CD14-positive monocyte (primary cell): ENCODE data around the gene GPRIN3. TPM values are rescaled to one million over a fixed set of nuclear protein-coding genes. Genes with fewer than 3 reads are reported as not detected.
"Not testable (repeated sequence)": the region's sequence is repeated elsewhere in the genome, so short reads cannot be mapped to it uniquely, and the experiment has no call there.

Source experiments
- DNase-seq, 3 donors: peaks; one replicate each; pipeline ENCODE4 v3.0.0-alpha.2; 2011 to 2022
- H2AFZ ChIP-seq: 2 replicates; pipeline ENCODE4 v1.6.0; 2012; ENCODE audit warnings: mild to moderate bottlenecking, low read depth, low read length, inconsistent platforms; ENCODE audit not compliant: insufficient read depth, poor library complexity, severe bottlenecking
- H3K27ac ChIP-seq, 2 donors: 1 replicate in 1 of 2; 2 replicates in 1 of 2; pipeline ENCODE4 v1.5.1; 2012 to 2013; ENCODE audit warnings: low read length in 2 of 2, control low read depth in 1 of 2, inconsistent platforms in 1 of 2, low read depth in 1 of 2, mild to moderate bottlenecking in 1 of 2
- H3K27me3 ChIP-seq, 2 donors: one replicate each; pipeline versions ENCODE4 v1.6.0 to v1.6.1; 2011 to 2013; ENCODE audit warnings: low read length in 2 of 2; ENCODE audit not compliant: control insufficient read depth in 2 of 2, insufficient read depth in 2 of 2
- H3K36me3 ChIP-seq, 2 donors: replicated peaks in 1 of 2; 1 replicate in 1 of 2; 2 replicates in 1 of 2; pipeline versions ENCODE4 v1.5.1 to v1.6.1; 2012 to 2013; ENCODE audit warnings: low read length in 2 of 2, control low read depth in 1 of 2, inconsistent platforms in 1 of 2, mild to moderate bottlenecking in 1 of 2; ENCODE audit not compliant: insufficient read depth in 2 of 2, control insufficient read depth in 1 of 2
- H3K4me1 ChIP-seq, 2 donors: 1 replicate in 1 of 2; 2 replicates in 1 of 2; pipeline versions ENCODE4 v1.5.1 to v1.6.1; 2012 to 2013; ENCODE audit warnings: low read length in 2 of 2, control low read depth in 1 of 2, inconsistent platforms in 1 of 2, mild to moderate bottlenecking in 1 of 2, moderate library complexity in 1 of 2; ENCODE audit not compliant: insufficient read depth in 2 of 2, control insufficient read depth in 1 of 2
- H3K4me2 ChIP-seq: replicated peaks from 2 replicates; pipeline ENCODE3; 2012; ENCODE audit warnings: low read length, moderate library complexity, mild to moderate bottlenecking; ENCODE audit not compliant: poor library complexity, severe bottlenecking; ENCODE audit errors: extremely low read depth
- H3K4me3 ChIP-seq, 3 experiments: fragments of 200-600 bp in 1 of 3; sonication (generic) in 1 of 3; replicated peaks in 1 of 3; 1 replicate in 2 of 3; 2 replicates in 1 of 3; pipeline ENCODE4 v1.5.1; 2011 to 2013; ENCODE audit warnings: low read length in 3 of 3, mild to moderate bottlenecking in 3 of 3, control low read depth in 2 of 3, low read depth in 2 of 3, inconsistent platforms in 1 of 3, moderate library complexity in 1 of 3
- H3K79me2 ChIP-seq: 2 replicates; pipeline ENCODE4 v1.6.0; 2012; ENCODE audit warnings: mild to moderate bottlenecking, control low read depth, inconsistent platforms, low read length, moderate library complexity; ENCODE audit not compliant: insufficient read depth
- H3K9ac ChIP-seq: 2 replicates; pipeline ENCODE4 v1.6.0; 2017; ENCODE audit warnings: low read length, mild to moderate bottlenecking; ENCODE audit not compliant: insufficient read depth, poor library complexity, severe bottlenecking
- H3K9me3 ChIP-seq, 2 donors: replicated peaks in 1 of 2; 1 replicate in 1 of 2; 2 replicates in 1 of 2; pipeline versions ENCODE4 v1.5.1 to v1.6.1; 2012 to 2013; ENCODE audit warnings: low read length in 2 of 2, control low read depth in 1 of 2; ENCODE audit not compliant: control insufficient read depth in 1 of 2, insufficient read depth in 1 of 2
- H4K20me1 ChIP-seq: 2 replicates; pipeline ENCODE4 v1.6.0; 2012; ENCODE audit warnings: mild to moderate bottlenecking, low read length, control low read depth, moderate library complexity; ENCODE audit not compliant: insufficient read depth
- H3K27ac Mint-ChIP-seq, 7 donors: one replicate each; pipeline ENCODE4 v1.8.0; 2020; ENCODE audit warnings: mild to moderate bottlenecking in 7 of 7, mixed read lengths in 7 of 7, moderate library complexity in 6 of 7, inconsistent platforms in 2 of 7
- H3K27me3 Mint-ChIP-seq, 3 donors: one replicate each; pipeline ENCODE4 v1.8.0; 2021 to 2022; ENCODE audit warnings: low read depth in 3 of 3, mild to moderate bottlenecking in 3 of 3, mixed read lengths in 3 of 3, moderate library complexity in 3 of 3, inconsistent platforms in 1 of 3
- H3K36me3 Mint-ChIP-seq, 2 donors: one replicate each; pipeline ENCODE4 v1.8.0; 2020; ENCODE audit warnings: mixed read lengths in 2 of 2, inconsistent platforms in 1 of 2, mild to moderate bottlenecking in 1 of 2
- H3K4me1 Mint-ChIP-seq: one replicate; pipeline ENCODE4 v1.8.0; 2020; ENCODE audit warnings: mild to moderate bottlenecking, mixed read lengths
- H3K4me3 Mint-ChIP-seq, 2 donors: one replicate each; pipeline ENCODE4 v1.8.0; 2020; ENCODE audit warnings: mild to moderate bottlenecking in 2 of 2, mixed read lengths in 2 of 2, moderate library complexity in 1 of 2
- H3K9me3 Mint-ChIP-seq, 7 donors: one replicate each; pipeline ENCODE4 v1.8.0; 2020 to 2022; ENCODE audit warnings: mixed read lengths in 7 of 7, mild to moderate bottlenecking in 6 of 7, moderate library complexity in 6 of 7, inconsistent platforms in 2 of 7
- CTCF ChIP-seq: fragments of 200-600 bp; IDR thresholded peaks from one replicate; pipeline ENCODE4 v1.8.0; 2022; ENCODE audit warnings: antibody characterized with exemption, mild to moderate bottlenecking
- WGBS: methylation state at CpG from one replicate; pipeline ENCODE4 v1.1.5; 2013; ENCODE audit warnings: missing lambda C conversion rate; ENCODE audit not compliant: insufficient coverage; 5-methylcytosine and 5-hydroxymethylcytosine counted together
- intact Hi-C, 2 donors: fragments of 100-400 bp; cut with micrococcal nuclease; formaldehyde crosslinking; loops; one replicate each; pipeline versions ENCODE4 v1.15.0 to v1.15.1; 2023
- polyA plus RNA-seq, 3 donors: library from polyadenylated mRNA; depleted of rRNA in 1 of 3; unstranded in 2 of 3; stranded (reverse) in 1 of 3; fragments of 300-500 nt in 2 of 3; fragments of >200 nt in 1 of 3; fragmentation: Illumina TruSeq in 2 of 3; gene quantifications; 1 replicate in 2 of 3; 2 replicates in 1 of 3; pipeline ENCODE4 v1.2.3, GENCODE V29; 2012 to 2021

The GPRIN3 gene
- polyA plus RNA-seq, 3 donors, result 1.1 to 3.3 (median 2.3) TPM

- H3K4me1 Mint-ChIP-seq, result peaks cover 3% of the 10 kb centered on the region
- no peak for TF ChIP-seq CTCF
These were observed 51.3 kb downstream of the GPRIN3 start for GRCh38 chr4:89256203-89256800.

GRCh38 chr4:89254847-89255246, 52.8 kb downstream of the GPRIN3 start:
- no peak overlapping the region for H3K4me3 Mint-ChIP-seq
- peaks cover 1 to 3% of the 10 kb centered on the region in 2 donors for H3K36me3 Mint-ChIP-seq
- Histone ChIP-seq H3K4me1 (no peaks in the 10 kb centered on the region), H3K27ac (no peak overlapping the region), H3K36me3 (peaks cover 0 to 1% of the 10 kb centered on the region in 2 donors), H3K4me3 (no peak overlapping the region), H3K27me3 (no peaks in the 10 kb centered on the region), H3K9me3 (no peaks in the 10 kb centered on the region), H4K20me1 (no peaks in the 10 kb centered on the region), H3K9ac (no peak overlapping the region), H3K4me2 (no peak overlapping the region), H2AFZ (peak overlapping the region; percentile 46), H3K79me2 (no peaks in the 10 kb centered on the region)
- TF ChIP-seq CTCF, result peak; percentile 95
- H3K4me1 Mint-ChIP-seq, result peaks cover 3% of the 10 kb centered on the region
- peak overlapping the region in 3 of 7 donors; percentile 11 to 69 (median 50) for H3K27ac Mint-ChIP-seq
- DNase-seq, result peak; percentile 30 to 59 (median 59)
- peaks cover 0 to 4% (median 3%) of the 10 kb centered on the region in 3 donors for H3K27me3 Mint-ChIP-seq
- H3K9me3 Mint-ChIP-seq, result peaks cover 0 to 1% (median 0%) of the 10 kb centered on the region in 7 donors
- intact Hi-C loops, result loop anchor here (2.0 to 10.0 kb wide), 2 partner anchors 180 kb away; no protein-coding TSS in a partner anchor
- WGBS, result no CpG with 5 or more reads among the region's 3 CpGs

More at GRCh38 chr4:89256203-89256800, 51.3 kb downstream of the GPRIN3 start:
- Histone ChIP-seq H3K79me2 (no peaks in the 10 kb centered on the region), H2AFZ (no peak overlapping the region), H3K4me3 (no peak overlapping the region), H3K36me3 (no peaks in the 10 kb centered on the region), H4K20me1 (no peaks in the 10 kb centered on the region), H3K4me1 (no peaks in the 10 kb centered on the region), H3K4me2 (no peak overlapping the region), H3K27ac (no peak overlapping the region), H3K27me3 (no peaks in the 10 kb centered on the region), H3K9me3 (no peaks in the 10 kb centered on the region), H3K9ac (no peak overlapping the region)
- Mint-ChIP-seq H3K36me3 (no peaks in the 10 kb centered on the region), H3K27ac (peak overlapping the region in 1 of 7 donors; percentile 71), H3K4me3 (no peak overlapping the region), H3K9me3 (peaks cover 0 to 1% (median 0%) of the 10 kb centered on the region in 7 donors), H3K27me3 (peaks cover 0 to 4% (median 3%) of the 10 kb centered on the region in 3 donors)
- intact Hi-C loops, result loop anchor here in 1 of 2 donors (10.0 kb wide), 1 partner anchor 178 kb away; no protein-coding TSS in a partner anchor
- no CpG with 5 or more reads among the region's 3 CpGs for WGBS
- DNase-seq, result no peak

- not testable (repeated sequence) for H3K4me1 ChIP-seq, DNase-seq, H2AFZ ChIP-seq, H4K20me1 ChIP-seq, H3K36me3 ChIP-seq, H3K4me1 Mint-ChIP-seq, H3K79me2 ChIP-seq, H3K27me3 ChIP-seq, H3K4me2 ChIP-seq, H3K4me3 Mint-ChIP-seq, H3K27me3 Mint-ChIP-seq, H3K36me3 Mint-ChIP-seq, H3K4me3 ChIP-seq, H3K9me3 Mint-ChIP-seq, H3K9me3 ChIP-seq, H3K9ac ChIP-seq, H3K27ac ChIP-seq
- H3K27ac Mint-ChIP-seq, result peak overlapping the region in 1 of 7 donors; percentile 60
- WGBS, result no CpG with 5 or more reads among the region's 4 CpGs
- intact Hi-C loops, result loop anchor here (2.0 to 10.0 kb wide), 2 partner anchors 180 kb away; no protein-coding TSS in a partner anchor
These were observed 53.3 kb downstream of the GPRIN3 start for GRCh38 chr4:89254347-89254746.
